GM21381 (cell line): Measurements from ENCODE around the gene SDHA.
"Not testable (repeated sequence)": the region's sequence is repeated elsewhere in the genome, so short reads cannot be mapped to it uniquely, and the experiment has no call there.

Experiments used
- ATAC-seq: cut with Tn5 transposase; IDR thresholded peaks from one replicate; pipeline ENCODE4 v1.9.1; 2021; ENCODE audit warnings: mild to moderate bottlenecking, moderate library complexity; ENCODE audit not compliant: unreplicated experiment

SDHA gene

GRCh38 chr5:218457-219291, 554 bp downstream of the SDHA start:
- ATAC-seq = peak; percentile 11

- ATAC-seq = no peak
Measured at GRCh38 chr5:219460-219863, 1.3 kb downstream of the SDHA start.

GRCh38 chr5:219991-220390, 1.9 kb downstream of the SDHA start:
- ATAC-seq = no peak

GRCh38 chr5:222951-223715, 5.0 kb downstream of the SDHA start:
- not testable (repeated sequence) for ATAC-seq

- no peak for ATAC-seq
Measured at GRCh38 chr5:223791-224190, 5.7 kb downstream of the SDHA start.

GRCh38 chr5:225334-225733, 7.2 kb downstream of the SDHA start:
- ATAC-seq = no peak

GRCh38 chr5:227375-227774, 9.3 kb downstream of the SDHA start:
- ATAC-seq = not testable (repeated sequence)

- no peak for ATAC-seq
Measured at GRCh38 chr5:228886-229285, 10.8 kb downstream of the SDHA start.

- ATAC-seq = no peak
Measured at GRCh38 chr5:230711-231110, 12.6 kb downstream of the SDHA start.

GRCh38 chr5:231661-232060, 13.5 kb downstream of the SDHA start:
- ATAC-seq = no peak

GRCh38 chr5:233426-233825, 15.3 kb downstream of the SDHA start:
- not testable (repeated sequence) for ATAC-seq

GRCh38 chr5:234450-234849, 16.3 kb downstream of the SDHA start:
- no peak for ATAC-seq

- ATAC-seq = not testable (repeated sequence)
Measured at GRCh38 chr5:235527-235926, 17.4 kb downstream of the SDHA start.

- ATAC-seq = not testable (repeated sequence)
Measured at GRCh38 chr5:237931-238330, 19.8 kb downstream of the SDHA start.

GRCh38 chr5:240550-240949, 22.4 kb downstream of the SDHA start:
- ATAC-seq = not testable (repeated sequence)

GRCh38 chr5:241045-241669, 23.0 kb downstream of the SDHA start:
- ATAC-seq = not testable (repeated sequence)

- not testable (repeated sequence) for ATAC-seq
Measured at GRCh38 chr5:243683-244367, 25.7 kb downstream of the SDHA start.

- not testable (repeated sequence) for ATAC-seq
Measured at GRCh38 chr5:245717-246116, 27.6 kb downstream of the SDHA start.

GRCh38 chr5:250396-250795, 32.3 kb downstream of the SDHA start:
- not testable (repeated sequence) for ATAC-seq

GRCh38 chr5:251016-251415, 32.9 kb downstream of the SDHA start:
- ATAC-seq = not testable (repeated sequence)

- ATAC-seq = not testable (repeated sequence)
Measured at GRCh38 chr5:251538-251937, 33.4 kb downstream of the SDHA start.
